GM18907 (cell line): ENCODE results near the gene CCDC27.

Source experiments
- ATAC-seq: cut with Tn5 transposase; IDR thresholded peaks from one replicate; pipeline ENCODE4 v1.9.1; 2021; ENCODE audit warnings: mild to moderate bottlenecking, moderate library complexity; ENCODE audit not compliant: unreplicated experiment

The CCDC27 gene

GRCh38 chr1:3750741-3751140 lies 1.5 kb upstream of the CCDC27 start:
- ATAC-seq: no peak

GRCh38 chr1:3753656-3754454 lies 1.6 kb downstream of the CCDC27 start:
- ATAC-seq: no peak

- no peak for ATAC-seq
These were observed 4.1 kb downstream of the CCDC27 start for GRCh38 chr1:3756394-3756793.

GRCh38 chr1:3759164-3759563 lies 6.9 kb downstream of the CCDC27 start:
- ATAC-seq: no peak

GRCh38 chr1:3759796-3760195 lies 7.5 kb downstream of the CCDC27 start:
- ATAC-seq: no peak

- no peak for ATAC-seq
These were observed 9.2 kb downstream of the CCDC27 start for GRCh38 chr1:3761296-3762010.

GRCh38 chr1:3762151-3762872 lies 10.1 kb downstream of the CCDC27 start:
- ATAC-seq: no peak

GRCh38 chr1:3762873-3763228 lies 10.6 kb downstream of the CCDC27 start:
- ATAC-seq: no peak

- no peak for ATAC-seq
These were observed 11.3 kb downstream of the CCDC27 start for GRCh38 chr1:3763351-3764125.

- ATAC-seq: no peak
These were observed 15.2 kb downstream of the CCDC27 start for GRCh38 chr1:3767328-3767925.

GRCh38 chr1:3768811-3769390 lies 16.7 kb downstream of the CCDC27 start:
- ATAC-seq: no peak

GRCh38 chr1:3770047-3770765 lies 18.0 kb downstream of the CCDC27 start:
- no peak for ATAC-seq

- no peak for ATAC-seq
These were observed 19.1 kb downstream of the CCDC27 start for GRCh38 chr1:3771108-3772026.

GRCh38 chr1:3772027-3772714 lies 19.9 kb downstream of the CCDC27 start:
- peak; percentile 52 for ATAC-seq

- no peak for ATAC-seq
These were observed 20.7 kb downstream of the CCDC27 start, which contains the start of gene SMIM1 for GRCh38 chr1:3772715-3773571. SMIM1 (plus strand) TSS chr1:3772749; CDS start chr1:3775374, 2,625 bp downstream.

GRCh38 chr1:3773572-3774275 lies 21.5 kb downstream of the CCDC27 start:
- no peak for ATAC-seq
